IPS-11a (cell line): ENCODE results near the gene CCDC77.
A peak's percentile ranks its signal among the peaks of the same experiment; 100 is the strongest.

Experiments
- H3K4me3 ChIP-seq: one replicate; pipeline ENCODE4 v1.5.1; 2013; ENCODE audit warnings: low read depth, low read length, control low read depth

The CCDC77 gene

DNA sequence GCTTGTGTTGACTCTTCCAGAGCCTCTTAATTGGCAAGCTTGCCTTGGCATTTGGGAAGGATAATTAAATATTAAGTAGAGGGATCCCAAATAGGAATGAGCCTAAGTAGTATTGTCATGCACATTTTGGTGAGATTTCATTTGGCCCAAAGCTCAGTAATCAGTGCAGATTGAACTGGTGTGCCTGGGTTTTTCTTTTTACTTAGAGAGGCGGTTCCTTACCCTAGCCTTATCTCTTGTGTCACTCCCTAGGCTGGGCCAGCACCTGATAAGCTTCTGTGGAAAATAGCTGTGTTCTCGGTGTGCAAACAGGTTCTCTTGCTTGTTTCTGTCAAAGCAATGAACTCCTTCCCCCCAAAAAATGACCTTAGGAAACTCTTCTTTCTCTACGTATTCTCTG lies 49.0 kb downstream of the CCDC77 start:
- H3K4me3 ChIP-seq, result no peak overlapping the region

GRCh38 chr12:452667-453210 lies 51.3 kb downstream of the CCDC77 start:
- no peak overlapping the region for H3K4me3 ChIP-seq

DNA sequence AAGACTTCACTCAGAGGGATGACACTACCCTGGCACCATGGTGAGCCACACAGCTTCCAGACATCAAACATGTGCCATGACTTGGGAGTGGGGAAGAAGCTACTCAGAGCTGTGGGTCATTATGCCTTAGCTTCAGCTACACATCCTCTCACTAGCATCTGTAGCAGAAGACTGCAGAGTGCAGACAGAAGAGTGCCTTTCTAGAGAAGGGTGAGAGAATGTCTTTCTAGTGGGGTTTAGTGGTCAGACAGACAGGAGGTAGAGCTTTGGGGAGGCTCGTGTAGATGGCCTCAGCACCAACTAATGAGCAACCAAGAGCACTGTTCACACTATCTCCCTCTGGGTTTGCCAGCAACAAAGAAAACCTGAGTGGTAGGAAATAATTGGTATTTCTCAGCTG lies 53.4 kb downstream of the CCDC77 start:
- H3K4me3 ChIP-seq, result no peak overlapping the region

GRCh38 chr12:455821-456220 lies 54.4 kb downstream of the CCDC77 start:
- no peak overlapping the region for H3K4me3 ChIP-seq

GRCh38 chr12:457676-458075 lies 56.2 kb downstream of the CCDC77 start:
- no peak overlapping the region for H3K4me3 ChIP-seq

DNA sequence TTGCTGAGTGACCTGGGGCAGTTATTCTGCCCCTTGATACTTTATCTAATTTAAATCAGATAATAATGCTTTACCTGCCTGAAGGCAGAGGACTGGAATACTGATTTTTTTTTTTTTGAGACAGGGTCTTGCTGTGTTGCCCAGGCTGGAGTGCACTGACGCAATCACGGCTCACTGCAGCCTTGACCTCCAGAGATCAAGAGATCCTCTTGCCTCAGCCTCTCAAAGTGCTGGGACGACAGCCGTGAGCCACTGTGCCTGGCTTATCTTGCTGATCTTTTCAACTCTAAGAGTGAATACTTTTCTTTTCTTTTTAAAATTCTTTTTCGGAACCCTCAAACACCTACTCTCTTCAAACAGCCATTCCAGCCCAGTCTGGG lies 57.6 kb downstream of the CCDC77 start:
- no peak overlapping the region for H3K4me3 ChIP-seq

DNA sequence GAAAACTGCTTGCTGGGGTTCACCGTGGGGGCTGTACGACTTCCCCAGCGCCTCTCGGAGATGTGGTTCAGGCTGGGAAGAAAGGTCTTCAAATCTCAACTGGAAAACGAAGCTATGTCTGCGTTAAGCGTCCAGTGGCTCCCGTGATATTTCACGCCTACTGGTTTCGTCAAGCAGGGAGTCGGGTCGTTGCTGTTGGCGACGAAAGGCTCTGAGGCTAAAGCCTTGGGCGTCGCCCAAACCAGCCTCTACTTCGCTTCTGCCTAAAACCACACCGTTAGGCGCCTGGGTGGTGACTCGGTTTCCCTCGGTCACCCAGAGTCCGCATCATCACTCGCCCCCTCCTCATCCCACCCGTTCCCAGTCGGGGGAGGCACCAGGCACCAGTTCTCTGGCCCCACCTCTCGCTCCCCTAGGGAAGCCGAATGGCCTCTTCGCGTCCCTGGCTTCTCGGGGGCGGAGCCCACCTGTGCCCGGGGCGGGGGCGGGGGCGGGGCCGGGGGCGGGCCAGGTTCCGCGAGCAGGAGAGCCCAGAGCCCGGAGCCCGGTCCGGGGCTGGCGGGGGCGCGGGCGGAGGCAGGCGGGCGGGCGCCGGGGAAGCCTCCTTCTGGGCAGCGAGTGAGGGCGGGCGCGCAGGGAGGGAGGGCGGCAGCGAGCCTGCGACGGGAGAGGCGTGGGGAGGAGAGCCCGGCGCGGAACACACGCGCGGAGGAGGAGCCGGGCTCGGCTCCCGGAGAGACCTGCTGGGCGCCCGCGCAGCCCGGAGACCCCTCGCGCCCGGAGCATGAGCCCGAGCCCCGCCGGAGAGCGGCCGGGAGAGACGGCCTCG lies 58.2 kb downstream of the CCDC77 start, which contains the start of gene B4GALNT3:
Gene B4GALNT3 (plus strand): TSS at position 510 of the 829 bp plus-strand sequence. CDS start 438 bp downstream, outside the sequence.
- peak within 1 kb of the TSS; percentile 36 for H3K4me3 ChIP-seq

DNA sequence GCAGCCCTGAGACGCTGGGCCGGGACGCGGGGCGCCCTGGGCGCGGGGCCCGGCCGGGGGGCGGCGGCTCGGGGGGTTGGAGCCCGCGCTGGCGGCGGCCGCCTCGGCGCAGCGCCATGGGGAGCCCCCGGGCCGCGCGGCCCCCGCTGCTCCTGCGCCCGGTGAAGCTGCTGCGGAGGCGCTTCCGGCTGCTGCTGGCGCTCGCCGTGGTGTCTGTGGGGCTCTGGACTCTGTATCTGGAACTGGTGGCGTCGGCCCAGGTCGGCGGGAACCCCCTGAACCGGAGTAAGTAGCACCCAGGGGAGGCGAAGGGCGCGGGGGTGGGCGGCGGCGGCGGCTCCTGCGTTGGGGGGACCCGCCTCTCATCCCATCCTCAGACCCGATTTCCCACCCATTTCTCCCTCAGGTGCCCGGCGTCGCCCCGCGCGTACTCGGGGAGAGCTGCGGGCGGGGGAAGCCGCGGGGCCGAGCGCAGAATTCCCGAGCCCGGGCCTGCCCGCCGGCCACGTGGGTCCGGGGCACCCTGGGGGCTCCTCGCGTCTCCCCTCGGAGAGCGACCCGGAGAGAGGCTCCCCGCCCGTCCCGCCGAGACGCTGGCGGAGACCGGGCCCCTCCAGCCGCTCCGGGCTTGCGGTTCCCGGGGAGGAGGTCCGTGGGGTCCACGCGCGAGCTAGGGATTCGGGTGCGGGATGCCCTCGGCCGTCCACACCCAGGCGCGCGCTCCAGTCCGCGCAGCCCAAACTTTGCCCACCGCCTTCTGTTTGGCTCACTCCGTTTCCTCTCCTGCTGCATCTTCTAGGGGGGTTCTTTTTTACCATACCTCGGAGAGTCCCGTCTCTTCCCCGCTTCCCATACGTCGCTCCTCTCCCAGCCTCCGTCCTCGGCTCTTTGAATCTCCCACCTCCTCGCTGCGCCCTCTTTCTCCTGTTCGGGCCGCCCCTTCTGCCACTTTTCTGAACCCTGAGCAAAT lies 59.1 kb downstream of the CCDC77 start:
- H3K4me3 ChIP-seq, result peak overlapping the region; percentile 36

- H3K4me3 ChIP-seq, result no peak overlapping the region
Measured at GRCh38 chr12:461425-461824, 60.0 kb downstream of the CCDC77 start.

DNA sequence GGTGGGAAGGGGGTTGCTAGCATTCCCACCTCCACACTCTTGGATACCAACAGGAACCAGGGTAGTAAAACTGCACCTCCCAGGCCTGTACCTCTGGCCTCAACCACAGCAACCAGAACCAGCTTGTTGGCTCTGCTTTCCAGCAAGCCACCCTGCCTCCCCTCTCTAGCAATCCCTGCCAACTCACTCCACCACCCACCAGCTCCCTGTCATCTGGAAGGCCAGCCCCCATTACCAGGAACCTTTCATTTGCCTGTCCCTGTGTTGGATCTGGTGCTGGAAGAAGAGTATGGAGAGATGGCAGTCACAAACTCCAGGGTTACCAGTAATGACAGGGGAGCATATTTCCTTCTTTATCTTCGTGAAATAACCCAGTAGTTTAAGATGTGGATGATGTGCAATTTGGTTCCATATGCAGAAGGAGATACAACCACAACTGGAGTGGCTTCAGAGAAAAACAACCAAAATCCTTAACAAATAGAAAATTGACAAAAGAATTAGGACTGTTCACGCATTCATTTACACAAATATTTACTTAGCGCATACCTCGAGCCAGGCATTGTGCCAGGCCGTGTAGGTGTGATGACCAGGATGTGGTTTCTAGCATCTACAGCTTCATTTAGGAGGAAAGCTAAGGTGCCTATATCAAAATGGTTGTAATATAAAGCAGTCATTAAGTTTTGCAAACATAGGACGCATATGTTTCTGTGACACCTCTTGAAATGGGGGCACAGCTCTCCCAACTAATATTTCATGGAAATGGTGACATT lies 61.7 kb downstream of the CCDC77 start:
- no peak overlapping the region for H3K4me3 ChIP-seq

GRCh38 chr12:464484-465267 lies 63.2 kb downstream of the CCDC77 start:
- no peak overlapping the region for H3K4me3 ChIP-seq

- no peak overlapping the region for H3K4me3 ChIP-seq
Measured at GRCh38 chr12:466039-466438, 64.6 kb downstream of the CCDC77 start.

DNA sequence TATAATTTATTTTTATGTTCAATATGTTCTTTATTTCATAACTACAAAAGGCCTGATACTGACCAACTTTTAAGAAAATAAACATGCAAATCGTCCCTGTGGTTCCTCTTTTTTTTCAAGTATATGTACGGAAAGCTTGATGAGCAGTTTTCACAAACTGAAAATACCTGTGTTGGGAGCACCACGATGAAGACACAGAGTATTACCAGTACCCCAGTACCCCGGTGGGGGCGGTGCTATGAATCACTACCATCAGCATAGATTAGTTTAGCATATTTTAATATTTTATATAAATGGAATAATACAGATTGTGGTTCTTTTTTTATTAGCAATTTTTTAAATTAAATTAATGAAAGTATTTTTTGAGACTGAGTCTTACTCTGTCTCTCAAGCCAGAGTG lies 65.3 kb downstream of the CCDC77 start:
- no peak overlapping the region for H3K4me3 ChIP-seq

DNA sequence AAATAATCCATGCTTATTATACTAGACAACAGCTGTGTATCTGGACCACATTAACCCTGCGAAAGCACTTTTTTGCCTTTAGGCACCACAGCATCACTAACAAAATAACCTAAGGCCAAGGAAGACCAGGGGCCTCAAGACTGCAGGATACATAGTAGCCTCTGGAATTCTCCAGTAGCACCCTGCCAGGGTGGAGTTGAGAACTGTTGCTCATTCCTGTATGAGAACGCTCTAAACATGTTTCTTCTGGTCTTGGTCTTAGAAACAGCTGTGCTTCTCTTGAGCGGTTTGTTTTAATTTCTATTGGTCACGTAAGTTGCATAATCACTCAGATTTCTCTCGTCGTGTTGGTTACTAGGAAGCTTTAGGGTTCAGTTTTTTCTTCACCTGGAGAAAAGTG lies 66.1 kb downstream of the CCDC77 start:
- H3K4me3 ChIP-seq, result no peak overlapping the region

DNA sequence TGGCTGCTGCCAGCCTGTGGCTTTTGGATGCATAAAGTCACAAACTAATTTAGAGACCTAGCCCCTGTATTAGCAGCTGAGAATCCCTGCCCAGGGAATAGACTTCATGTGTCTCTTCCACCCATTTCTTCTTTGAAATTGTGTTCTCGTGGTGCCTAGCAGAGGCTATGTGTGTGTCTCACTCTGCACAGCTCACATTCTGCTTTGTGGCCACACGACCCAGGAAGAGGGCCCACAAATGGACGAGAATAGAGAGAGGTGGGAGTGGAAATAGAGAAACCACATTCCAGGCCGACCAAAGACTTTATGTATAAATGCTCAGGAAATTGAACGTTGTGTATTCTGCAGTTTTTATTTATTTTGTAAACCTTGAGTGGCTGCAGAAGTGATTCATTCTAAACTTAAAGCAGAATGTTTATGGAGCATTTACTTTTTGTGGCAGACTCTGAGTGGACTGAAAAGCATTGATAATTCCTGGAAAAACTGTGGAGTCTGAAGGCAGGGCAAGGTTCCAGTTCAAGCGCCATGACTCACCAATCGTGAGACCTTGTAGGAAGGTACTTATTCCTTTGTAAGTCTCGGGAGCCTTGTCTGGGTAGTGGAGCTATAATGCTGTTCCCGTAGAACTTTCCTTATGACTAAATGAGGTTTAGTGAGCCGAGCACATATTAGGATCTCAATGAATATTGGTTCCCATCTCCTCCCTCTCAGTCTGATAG lies 67.4 kb downstream of the CCDC77 start:
- H3K4me3 ChIP-seq, result no peak overlapping the region

DNA sequence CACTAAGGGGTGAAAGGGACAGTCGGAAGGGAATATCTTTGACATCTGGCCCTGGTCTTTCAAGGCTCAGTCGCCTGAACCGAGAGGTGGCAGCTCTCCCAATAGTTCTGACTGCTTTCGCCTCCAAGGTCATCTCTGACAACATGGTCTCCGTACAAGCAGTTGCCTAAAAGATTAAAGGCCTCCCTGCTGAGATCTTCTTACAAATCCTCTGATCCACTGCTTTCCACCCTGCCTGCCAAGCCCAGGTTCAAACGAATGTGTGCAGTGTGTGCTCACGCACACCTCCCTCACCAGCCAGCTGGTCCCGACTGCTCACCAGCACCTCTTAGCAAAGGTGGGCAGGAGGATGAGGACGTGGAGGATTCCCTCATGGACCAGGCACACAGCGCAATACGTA lies 68.7 kb downstream of the CCDC77 start:
- no peak overlapping the region for H3K4me3 ChIP-seq

DNA sequence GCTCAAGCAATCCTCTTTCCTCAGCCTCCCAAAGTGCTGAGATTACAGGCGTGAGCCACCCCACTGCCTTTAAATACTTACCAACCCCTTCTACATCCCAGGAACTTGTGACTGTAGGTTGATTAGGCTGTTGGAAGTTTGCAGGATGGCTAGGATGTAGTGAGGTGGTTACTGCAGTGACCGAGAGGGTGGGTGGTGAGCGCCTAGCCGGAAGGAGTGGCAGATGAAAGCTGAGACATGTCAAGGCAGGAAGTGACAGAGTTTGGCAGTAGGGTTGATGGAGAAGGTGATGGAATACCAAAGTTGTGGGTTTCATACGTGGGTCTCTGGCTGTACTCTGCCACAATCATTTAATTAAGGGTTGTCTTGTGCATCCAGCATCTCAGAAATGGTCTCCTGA lies 71.8 kb downstream of the CCDC77 start:
- H3K4me3 ChIP-seq, result no peak overlapping the region

DNA sequence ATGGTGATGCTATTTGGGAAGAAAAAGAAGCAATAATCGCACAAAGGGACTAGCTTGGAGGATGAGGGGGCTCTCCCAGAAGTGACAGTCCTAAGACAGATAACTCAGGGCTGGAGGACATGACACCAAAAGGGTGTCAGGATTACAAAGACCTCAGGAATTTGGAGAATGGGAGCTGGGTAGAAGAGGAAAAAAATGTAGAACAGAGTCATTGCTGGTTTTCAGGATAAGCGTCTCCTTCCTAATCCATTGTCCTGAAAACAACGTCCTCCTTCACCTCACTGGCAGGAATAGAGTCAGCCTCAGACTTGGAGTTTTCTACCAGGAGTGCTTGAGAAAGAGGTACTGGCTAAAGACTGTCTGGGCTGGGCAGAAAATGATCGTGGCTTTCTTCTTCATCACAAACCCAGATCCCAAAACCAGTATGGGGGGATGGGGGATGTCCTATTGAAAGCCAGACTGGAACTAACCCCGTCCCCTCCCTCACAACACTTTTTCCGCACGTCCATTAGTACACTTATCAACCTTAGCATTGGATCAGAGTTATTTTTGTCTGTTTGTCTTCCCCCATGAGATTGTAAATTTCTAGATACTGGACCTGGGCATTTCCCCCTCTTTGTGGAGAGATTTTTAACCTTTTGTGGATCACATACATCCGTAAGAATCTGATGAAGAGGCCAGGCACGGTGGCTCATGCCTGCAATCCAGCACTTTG lies 72.6 kb downstream of the CCDC77 start:
- no peak overlapping the region for H3K4me3 ChIP-seq

DNA sequence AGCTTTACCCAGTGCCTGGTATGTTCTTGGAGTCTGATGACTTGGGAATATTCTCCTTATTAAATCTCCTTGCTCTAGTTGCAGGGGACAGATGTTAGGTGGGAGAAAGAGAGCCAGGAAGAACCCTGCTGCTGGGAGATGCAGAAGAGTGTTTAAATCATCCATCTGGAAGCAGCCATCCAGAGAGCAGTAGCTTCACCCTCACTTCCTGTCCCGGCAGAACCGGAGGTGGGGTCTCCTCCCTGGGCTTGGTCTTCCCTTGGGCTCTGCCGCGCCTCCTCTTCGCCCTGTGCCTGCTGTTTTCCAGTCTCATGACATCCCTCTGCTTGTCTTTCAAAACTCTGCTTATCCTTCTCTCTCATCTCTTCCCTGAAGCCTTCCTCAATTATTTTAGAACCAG lies 73.8 kb downstream of the CCDC77 start:
- H3K4me3 ChIP-seq, result no peak overlapping the region
